HFFc6 (cell line): ENCODE data around the gene IQCN. TPM values are rescaled to one million over a fixed set of nuclear protein-coding genes. Genes with fewer than 3 reads are reported as not detected.
A peak's percentile ranks its signal among the peaks of the same experiment; 100 is the strongest.

Source experiments
- DNase-seq: peaks from one replicate; pipeline ENCODE4 v3.0.0-alpha.2; 2018
- H3K27ac Mint-ChIP-seq: 2 replicates; pipeline ENCODE4 v1.8.0; 2020; ENCODE audit warnings: mild to moderate bottlenecking, mixed read lengths
- H3K27me3 Mint-ChIP-seq: 2 replicates; pipeline ENCODE4 v1.8.0; 2021; ENCODE audit warnings: mild to moderate bottlenecking, moderate library complexity, mixed read lengths; ENCODE audit not compliant: insufficient read depth
- H3K36me3 Mint-ChIP-seq: 2 replicates; pipeline ENCODE4 v1.8.0; 2021; ENCODE audit warnings: low read depth, mixed read lengths
- H3K4me1 Mint-ChIP-seq: 2 replicates; pipeline ENCODE4 v1.8.0; 2020; ENCODE audit warnings: low read depth, mixed read lengths
- H3K4me3 Mint-ChIP-seq: 2 replicates; pipeline ENCODE4 v1.8.0; 2020; ENCODE audit warnings: mild to moderate bottlenecking, moderate library complexity, mixed read lengths
- H3K9me3 Mint-ChIP-seq: 2 replicates; pipeline ENCODE4 v1.8.0; 2020; ENCODE audit warnings: mild to moderate bottlenecking, mixed read lengths
- CTCF ChIP-seq: fragments of 200-600 bp; sonication (generic); IDR thresholded peaks from 2 replicates; pipeline ENCODE4 v1.5.0; 2021; ENCODE audit warnings: antibody characterized with exemption, mild to moderate bottlenecking
- total RNA-seq, 6 experiments: library from RNA; stranded (reverse); fragmentation: NEBNext Ultra II Directional; extraction: Animal tissue kit (Norgen Biotek cat#: 25700); gene quantifications; 2 replicates in 1 of 6; 3 replicates in 5 of 6; pipeline ENCODE4 v1.2.3, GENCODE V29; 2021

Gene IQCN
- total RNA-seq, 6 experiments from 2014 or later = 0.40 to 0.87 (median 0.55) TPM

- Mint-ChIP-seq H3K36me3 (no peaks in the 10 kb centered on the region), H3K27ac (no peak within 1 kb of the TSS), H3K27me3 (peaks cover under 1% of the 10 kb centered on the region), H3K4me3 (no peak within 1 kb of the TSS), H3K9me3 (no peaks in the 10 kb centered on the region), H3K4me1 (peaks cover 14% of the 10 kb centered on the region)
- no peak for DNase-seq
- no peak for TF ChIP-seq CTCF
Measured at GRCh38 chr19:18225702-18226468, 48.4 kb downstream of the IQCN start, which contains the start of gene PDE4C. Gene PDE4C (minus strand): TSS chr19:18226438. CDS start chr19:18226415, 23 bp downstream.

- Mint-ChIP-seq H3K27me3 (no peaks in the 10 kb centered on the region; the same call in none of the 2 replicates), H3K4me3 (no peak overlapping the region), H3K9me3 (no peaks in the 10 kb centered on the region), H3K36me3 (no peaks in the 10 kb centered on the region), H3K27ac (no peak overlapping the region), H3K4me1 (peaks cover 14% of the 10 kb centered on the region)
- no peak for TF ChIP-seq CTCF
- DNase-seq = no peak
Measured at GRCh38 chr19:18225355-18225701, 48.9 kb downstream of the IQCN start.

DNA sequence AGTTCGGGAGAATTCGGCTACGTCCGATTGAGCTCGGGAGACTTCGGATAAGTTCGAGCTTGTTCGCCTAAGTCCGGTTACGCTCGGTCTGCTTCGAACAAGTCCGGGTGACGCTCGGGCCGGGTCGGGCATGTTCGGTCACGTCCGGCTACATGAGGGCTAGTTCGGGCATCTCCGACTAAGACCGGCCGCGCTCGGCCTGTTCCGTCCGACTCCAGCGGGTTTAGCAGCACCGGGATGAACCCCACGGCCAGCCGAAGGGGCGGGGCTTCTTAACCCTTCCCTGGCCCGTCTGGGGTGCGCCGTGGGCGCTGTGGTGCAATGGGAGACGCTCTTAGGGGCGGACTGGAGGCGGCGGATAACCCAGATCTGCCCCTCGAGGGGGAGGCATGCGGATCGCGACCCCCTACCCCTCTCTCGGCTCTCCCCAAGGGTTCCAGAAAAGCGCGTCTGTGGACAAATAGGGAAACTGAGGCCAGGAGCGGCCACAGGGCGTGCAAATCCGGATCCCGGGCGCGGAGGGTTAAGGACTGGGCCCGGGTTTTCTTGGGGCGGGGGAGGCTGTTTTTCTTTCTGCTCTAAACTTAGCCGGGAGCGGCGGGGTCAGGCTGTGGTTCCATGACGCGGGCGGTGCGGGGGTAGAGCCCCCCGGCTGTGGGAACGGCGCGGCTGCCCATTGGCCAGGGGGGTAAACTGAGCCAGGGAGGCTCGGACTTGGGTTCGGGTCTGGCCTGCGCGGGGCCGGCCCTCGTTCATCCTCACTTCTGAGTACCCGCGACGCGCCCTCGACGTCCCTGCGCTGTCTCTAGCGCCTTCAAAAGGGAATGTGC, 49.5 kb downstream of the IQCN start:
- peak overlapping the region; percentile 84 for H3K4me3 Mint-ChIP-seq
- H3K27ac Mint-ChIP-seq = peak overlapping the region; percentile 75
- peaks cover 14% of the 10 kb centered on the region for H3K4me1 Mint-ChIP-seq
- no peaks in the 10 kb centered on the region for H3K9me3 Mint-ChIP-seq
- H3K27me3 Mint-ChIP-seq = peaks cover 3% of the 10 kb centered on the region
- H3K36me3 Mint-ChIP-seq = no peaks in the 10 kb centered on the region
- TF ChIP-seq CTCF = no peak
- DNase-seq = peak; percentile 98

DNA sequence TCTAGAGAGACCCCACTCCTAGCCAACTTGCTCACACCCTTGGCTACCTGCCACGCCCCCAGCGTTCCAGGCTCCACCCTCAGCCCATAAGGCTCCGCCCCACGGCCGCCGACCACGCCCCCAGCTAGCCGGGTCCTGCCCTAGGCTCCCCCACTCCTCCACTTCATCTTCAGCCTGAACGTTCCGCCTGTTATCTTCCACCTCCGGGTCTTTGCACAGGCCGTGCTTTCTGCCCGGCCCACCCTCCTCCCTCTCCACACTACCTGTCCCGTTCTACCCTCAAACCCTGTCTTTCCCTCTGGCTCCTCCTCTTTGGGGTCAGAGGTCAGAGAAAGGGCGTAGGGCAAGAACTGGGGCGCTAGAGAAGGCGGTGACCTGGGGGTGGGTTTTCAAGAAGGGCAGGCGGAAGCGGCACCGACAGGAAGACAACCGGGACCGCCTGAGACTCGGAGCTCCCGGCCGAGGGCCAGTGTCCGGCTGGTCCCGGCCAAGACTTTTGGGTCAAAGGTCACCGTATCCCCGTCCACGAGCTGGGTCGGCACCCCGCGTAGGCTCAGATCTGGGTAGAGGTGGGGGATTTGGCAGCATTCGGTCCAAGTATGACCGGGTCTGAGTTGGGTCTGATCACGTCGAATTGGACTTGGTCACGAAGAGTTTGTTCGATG, 50.3 kb downstream of the IQCN start:
- Mint-ChIP-seq H3K4me3 (peak overlapping the region; percentile 84), H3K27me3 (peaks cover 4% of the 10 kb centered on the region), H3K9me3 (no peaks in the 10 kb centered on the region), H3K36me3 (no peaks in the 10 kb centered on the region), H3K27ac (no peak overlapping the region), H3K4me1 (peaks cover 14% of the 10 kb centered on the region)
- no peak for DNase-seq
- no peak for TF ChIP-seq CTCF

DNA sequence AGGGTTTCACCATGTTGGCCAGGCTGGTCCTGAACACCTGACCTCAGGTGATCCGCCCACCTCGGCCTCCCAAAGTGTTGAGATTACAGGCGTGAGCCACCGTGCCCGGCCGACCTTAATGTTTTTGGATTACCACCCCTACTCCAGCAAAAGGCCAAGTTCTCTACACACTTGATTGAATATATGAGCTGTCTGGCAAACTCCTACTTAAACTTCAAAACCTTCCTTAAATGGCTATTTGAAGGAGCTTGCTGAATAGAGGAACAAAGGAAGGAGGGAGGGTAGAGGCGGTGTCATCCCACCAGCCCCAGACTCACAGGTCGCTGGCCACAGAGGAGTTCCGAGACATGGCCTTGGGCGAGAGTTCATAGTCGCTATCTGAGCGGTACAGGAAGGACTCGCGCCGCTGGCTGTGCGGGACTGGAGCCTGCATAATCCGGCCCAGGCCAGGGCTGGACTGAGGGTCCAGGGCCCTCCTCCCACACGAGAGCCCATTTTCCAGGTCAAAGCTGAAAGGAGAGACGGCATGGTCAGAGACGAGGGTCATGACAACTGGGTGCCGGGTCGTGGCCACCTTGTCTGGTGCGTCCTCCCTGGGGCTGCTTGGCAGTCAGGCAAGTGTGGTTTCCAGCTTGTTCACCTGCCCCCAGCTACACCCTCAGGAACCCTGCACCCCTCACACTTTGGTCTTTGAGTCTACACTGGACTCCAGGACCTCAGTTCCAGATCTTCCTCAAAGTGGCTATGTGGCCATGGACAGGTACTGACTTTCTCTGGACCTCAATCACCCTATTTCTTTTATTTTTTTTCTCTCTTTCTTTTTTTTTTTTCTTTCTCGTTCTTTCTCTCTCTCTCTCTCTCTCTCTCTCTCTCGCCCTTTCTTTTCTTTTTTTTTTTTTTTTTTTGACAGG, 52.2 kb downstream of the IQCN start:
- no peak for DNase-seq
- no peak for TF ChIP-seq CTCF
- no peaks in the 10 kb centered on the region for H3K36me3 Mint-ChIP-seq
- H3K9me3 Mint-ChIP-seq = no peaks in the 10 kb centered on the region
- peaks cover 14% of the 10 kb centered on the region for H3K4me1 Mint-ChIP-seq
- peaks cover 11% of the 10 kb centered on the region for H3K27me3 Mint-ChIP-seq
- no peak overlapping the region for H3K27ac Mint-ChIP-seq
- no peak overlapping the region for H3K4me3 Mint-ChIP-seq
